GM18517 (cell line): ENCODE data around the gene NOM1.

Experiments used
- ATAC-seq: cut with Tn5 transposase; IDR thresholded peaks from one replicate; pipeline ENCODE4 v1.9.1; 2021; ENCODE audit warnings: mild to moderate bottlenecking, moderate library complexity; ENCODE audit not compliant: unreplicated experiment

The NOM1 gene

GRCh38 chr7:157014635-157015555 lies 65.4 kb downstream of the NOM1 start:
- ATAC-seq, result no peak

GRCh38 chr7:157016024-157016351 lies 66.5 kb downstream of the NOM1 start:
- ATAC-seq, result peak; percentile 2

- peak; percentile 69 for ATAC-seq
Observed at GRCh38 chr7:157016352-157017041, 67.0 kb downstream of the NOM1 start.

- no peak for ATAC-seq
Observed at GRCh38 chr7:157017149-157017548, 67.6 kb downstream of the NOM1 start.

- no peak for ATAC-seq
Observed at GRCh38 chr7:157017603-157018327, 68.3 kb downstream of the NOM1 start.

GRCh38 chr7:157018328-157018996 lies 69.0 kb downstream of the NOM1 start:
- ATAC-seq, result no peak

GRCh38 chr7:157018997-157019608 lies 69.6 kb downstream of the NOM1 start:
- ATAC-seq, result no peak

- no peak for ATAC-seq
Observed at GRCh38 chr7:157019718-157020451, 70.4 kb downstream of the NOM1 start.

GRCh38 chr7:157020514-157021070 lies 71.1 kb downstream of the NOM1 start:
- no peak for ATAC-seq

- no peak for ATAC-seq
Observed at GRCh38 chr7:157021071-157021870, 71.8 kb downstream of the NOM1 start.

- no peak for ATAC-seq
Observed at GRCh38 chr7:157021871-157022680, 72.6 kb downstream of the NOM1 start.
